ENCODE results near the gene RETREG1.

The RETREG1 gene

DNA sequence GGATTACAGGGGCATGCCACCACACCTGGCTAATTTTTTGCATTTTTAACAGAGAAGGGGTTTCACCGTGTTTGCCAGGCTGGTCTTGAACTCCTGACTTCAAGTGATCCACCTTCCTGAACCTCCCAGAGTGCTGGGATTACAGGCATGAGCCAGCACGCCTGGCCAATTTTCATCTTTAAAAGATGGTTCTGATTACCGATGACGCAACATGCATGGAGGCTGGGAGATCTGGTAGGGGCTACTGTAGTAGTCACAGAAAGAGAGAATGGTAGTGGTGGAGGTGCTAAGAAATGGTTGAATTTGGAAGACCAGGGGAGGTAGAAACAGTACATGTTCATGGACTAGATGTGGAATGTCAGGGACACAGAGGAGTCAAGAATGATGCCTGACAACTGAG, 22.4 kb upstream of the RETREG1 start:
- no peak for DNase-seq (ENCODE audit: low read depth)
- H3K4me3 ChIP-seq (ENCODE audit: low read length) = no peak overlapping the region
- TF ChIP-seq, protein P1, sequence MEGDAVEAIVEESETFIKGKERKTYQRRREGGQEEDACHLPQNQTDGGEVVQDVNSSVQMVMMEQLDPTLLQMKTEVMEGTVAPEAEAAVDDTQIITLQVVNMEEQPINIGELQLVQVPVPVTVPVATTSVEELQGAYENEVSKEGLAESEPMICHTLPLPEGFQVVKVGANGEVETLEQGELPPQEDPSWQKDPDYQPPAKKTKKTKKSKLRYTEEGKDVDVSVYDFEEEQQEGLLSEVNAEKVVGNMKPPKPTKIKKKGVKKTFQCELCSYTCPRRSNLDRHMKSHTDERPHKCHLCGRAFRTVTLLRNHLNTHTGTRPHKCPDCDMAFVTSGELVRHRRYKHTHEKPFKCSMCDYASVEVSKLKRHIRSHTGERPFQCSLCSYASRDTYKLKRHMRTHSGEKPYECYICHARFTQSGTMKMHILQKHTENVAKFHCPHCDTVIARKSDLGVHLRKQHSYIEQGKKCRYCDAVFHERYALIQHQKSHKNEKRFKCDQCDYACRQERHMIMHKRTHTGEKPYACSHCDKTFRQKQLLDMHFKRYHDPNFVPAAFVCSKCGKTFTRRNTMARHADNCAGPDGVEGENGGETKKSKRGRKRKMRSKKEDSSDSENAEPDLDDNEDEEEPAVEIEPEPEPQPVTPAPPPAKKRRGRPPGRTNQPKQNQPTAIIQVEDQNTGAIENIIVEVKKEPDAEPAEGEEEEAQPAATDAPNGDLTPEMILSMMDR (IDR thresholded peaks at IDR 0.05; ENCODE audit: insufficient read depth, low read depth, low read length, missing control alignments) = no peak

DNA sequence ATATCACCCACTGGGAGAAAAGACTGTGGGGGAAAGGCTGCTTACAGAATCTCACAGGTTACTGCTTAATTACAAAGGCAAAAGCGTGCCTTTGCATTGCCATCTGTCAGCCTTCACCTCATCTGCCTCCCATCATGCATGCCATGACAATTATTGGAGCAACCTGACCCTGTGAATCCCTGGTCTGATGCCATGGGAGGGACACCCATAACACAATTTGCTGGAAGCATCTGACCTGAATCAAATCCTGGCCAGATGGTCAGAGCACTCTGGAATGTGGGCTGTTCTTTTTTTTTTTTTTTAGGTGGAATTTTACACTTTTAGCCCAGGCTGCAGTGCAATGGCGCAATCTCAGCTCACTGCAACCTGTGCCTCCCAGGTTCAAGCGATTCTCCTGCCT, 11.6 kb upstream of the RETREG1 start:
- H3K4me3 ChIP-seq (ENCODE audit: low read length) = no peak overlapping the region
- no peak for DNase-seq (ENCODE audit: low read depth)
- TF ChIP-seq, protein P1 (IDR thresholded peaks at IDR 0.05; ENCODE audit: insufficient read depth, low read depth, low read length, missing control alignments) = no peak

DNA sequence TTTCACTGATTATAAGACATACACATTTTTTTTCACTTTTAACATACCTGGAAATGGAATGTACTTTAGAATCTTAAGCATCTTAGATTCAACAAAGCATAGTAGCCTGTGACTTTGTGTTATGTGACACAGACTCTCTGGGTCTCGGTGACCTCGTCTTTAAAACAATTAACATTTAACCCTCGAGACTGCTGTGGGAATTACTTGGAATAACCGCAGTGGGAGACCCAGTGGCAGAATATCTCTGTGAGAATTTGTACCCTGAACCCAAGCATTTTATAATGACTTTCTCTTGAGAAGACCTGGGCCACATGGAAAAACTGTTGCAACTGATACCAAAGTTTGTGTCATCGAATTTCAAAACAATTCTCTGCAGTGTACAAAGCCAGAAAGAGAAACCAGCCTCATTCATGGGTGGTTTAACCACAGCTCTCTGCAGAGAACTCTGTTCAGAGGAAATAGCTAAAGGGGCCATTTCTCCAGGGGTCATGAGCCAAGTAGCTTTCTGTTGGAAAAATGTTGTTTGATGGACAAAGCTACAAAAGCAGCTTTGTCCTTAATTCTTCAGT, 10.0 kb upstream of the RETREG1 start:
- DNase-seq (ENCODE audit: low read depth) = no peak
- TF ChIP-seq, protein P1 (IDR thresholded peaks at IDR 0.05; ENCODE audit: insufficient read depth, low read depth, low read length, missing control alignments) = no peak
- no peak overlapping the region for H3K4me3 ChIP-seq (ENCODE audit: low read length)

DNA sequence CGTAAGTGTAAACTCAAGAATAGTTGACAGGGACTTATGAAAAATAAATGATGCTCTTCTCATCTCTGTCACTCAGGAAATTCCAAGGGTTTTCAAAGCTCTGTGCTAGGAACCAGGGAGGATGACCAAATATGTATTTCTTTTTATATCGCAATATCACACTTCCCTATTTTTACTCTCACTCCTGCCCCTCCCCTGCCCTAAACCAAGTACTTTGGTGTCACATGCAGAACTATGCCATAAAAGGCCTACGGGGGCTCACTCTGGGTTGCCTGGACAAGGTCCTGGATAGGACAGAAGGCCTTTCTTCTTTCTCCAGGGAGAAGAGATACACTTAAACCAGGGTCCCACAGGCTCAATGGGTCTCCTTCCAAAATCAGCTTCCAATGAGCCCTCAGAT, 8.3 kb upstream of the RETREG1 start:
- no peak for DNase-seq (ENCODE audit: low read depth)
- no peak overlapping the region for H3K4me3 ChIP-seq (ENCODE audit: low read length)
- TF ChIP-seq, protein P1 (IDR thresholded peaks at IDR 0.05; ENCODE audit: insufficient read depth, low read depth, low read length, missing control alignments) = no peak

DNA sequence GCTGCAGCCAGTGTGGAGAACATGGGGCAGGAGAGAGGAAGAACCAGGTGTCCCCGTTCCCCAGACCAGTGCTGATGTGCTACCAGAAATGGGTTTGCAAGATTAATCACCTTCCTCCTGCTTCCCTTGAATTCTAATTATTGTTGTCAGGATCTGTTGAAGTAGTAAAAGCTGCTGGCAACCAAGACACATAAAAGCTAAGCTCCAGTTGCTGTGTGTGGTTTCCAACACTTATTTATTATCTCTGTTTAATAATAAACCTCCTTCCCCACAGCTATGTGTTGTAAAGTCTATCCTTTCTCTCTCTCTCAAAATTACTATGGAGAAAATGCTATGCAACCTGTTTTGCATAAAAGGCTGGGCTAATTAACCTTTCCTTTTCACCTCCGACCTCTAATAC, 2.3 kb upstream of the RETREG1 start:
- no peak for DNase-seq (ENCODE audit: low read depth)
- H3K4me3 ChIP-seq (ENCODE audit: low read length) = no peak overlapping the region
- TF ChIP-seq, protein P1 (IDR thresholded peaks at IDR 0.05; ENCODE audit: insufficient read depth, low read depth, low read length, missing control alignments) = no peak

DNA sequence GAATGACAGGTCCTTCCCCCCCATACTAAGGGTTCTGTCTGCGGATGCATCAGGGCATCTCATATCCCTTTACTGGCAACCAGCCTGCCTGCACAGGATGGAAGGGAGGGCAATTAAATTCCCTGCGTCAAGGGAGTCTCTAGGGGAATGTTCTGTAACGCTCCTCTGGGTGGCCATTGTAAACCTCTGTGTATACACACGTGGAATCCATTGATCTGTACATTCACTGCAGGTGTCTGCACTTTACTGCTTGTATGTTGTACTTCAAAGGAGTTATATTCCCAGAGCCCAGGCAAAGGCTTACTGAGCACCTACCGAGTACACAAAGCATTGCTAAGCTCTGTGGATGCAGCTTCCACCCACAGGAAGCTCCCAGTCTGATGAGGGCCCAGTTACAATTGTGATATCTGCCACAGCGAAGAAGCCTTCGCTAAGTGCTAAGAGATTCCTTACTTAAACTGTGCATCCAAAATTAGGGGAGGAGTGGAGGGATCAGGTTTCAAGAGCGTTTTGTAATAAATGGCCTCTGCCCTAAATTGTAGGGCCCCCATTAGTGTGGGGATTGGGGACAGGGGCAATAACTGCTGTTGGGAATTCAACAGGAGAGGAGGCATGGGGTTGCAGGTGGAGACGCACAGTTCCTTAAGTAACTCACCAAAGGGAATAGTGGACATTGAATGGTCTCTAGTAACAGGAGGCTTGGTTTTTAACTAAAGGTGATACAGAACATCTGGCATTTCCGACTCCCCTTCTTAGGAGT, 1.5 kb upstream of the RETREG1 start:
- DNase-seq (ENCODE audit: low read depth) = no peak
- TF ChIP-seq, protein P1 (IDR thresholded peaks at IDR 0.05; ENCODE audit: insufficient read depth, low read depth, low read length, missing control alignments) = no peak
- no peak overlapping the region for H3K4me3 ChIP-seq (ENCODE audit: low read length)

Measured in epithelial cell of esophagus (primary cell).